ENCODE data around the gene SGCD.

SGCD gene

GRCh38 chr5:156361436-156362109 is 34.6 kb downstream of the SGCD start:
- DNase-seq (ENCODE audit: low read depth) = no peak

GRCh38 chr5:156363861-156364260 is 36.9 kb downstream of the SGCD start:
- DNase-seq (ENCODE audit: low read depth) = no peak

GRCh38 chr5:156366521-156366920 is 39.6 kb downstream of the SGCD start:
- no peak for DNase-seq (ENCODE audit: low read depth)

- no peak for DNase-seq (ENCODE audit: low read depth)
These were observed 40.6 kb downstream of the SGCD start for GRCh38 chr5:156367597-156367996.

GRCh38 chr5:156375895-156376495 is 49.0 kb downstream of the SGCD start:
- DNase-seq (ENCODE audit: low read depth) = no peak

- no peak for DNase-seq (ENCODE audit: low read depth)
These were observed 49.8 kb downstream of the SGCD start for GRCh38 chr5:156376751-156377150.

- DNase-seq (ENCODE audit: low read depth) = no peak
These were observed 51.2 kb downstream of the SGCD start for GRCh38 chr5:156378159-156378558.

- DNase-seq (ENCODE audit: low read depth) = no peak
These were observed 52.2 kb downstream of the SGCD start for GRCh38 chr5:156379206-156379605.

- DNase-seq (ENCODE audit: low read depth) = no peak
These were observed 53.9 kb downstream of the SGCD start for GRCh38 chr5:156380848-156381247.

DNA sequence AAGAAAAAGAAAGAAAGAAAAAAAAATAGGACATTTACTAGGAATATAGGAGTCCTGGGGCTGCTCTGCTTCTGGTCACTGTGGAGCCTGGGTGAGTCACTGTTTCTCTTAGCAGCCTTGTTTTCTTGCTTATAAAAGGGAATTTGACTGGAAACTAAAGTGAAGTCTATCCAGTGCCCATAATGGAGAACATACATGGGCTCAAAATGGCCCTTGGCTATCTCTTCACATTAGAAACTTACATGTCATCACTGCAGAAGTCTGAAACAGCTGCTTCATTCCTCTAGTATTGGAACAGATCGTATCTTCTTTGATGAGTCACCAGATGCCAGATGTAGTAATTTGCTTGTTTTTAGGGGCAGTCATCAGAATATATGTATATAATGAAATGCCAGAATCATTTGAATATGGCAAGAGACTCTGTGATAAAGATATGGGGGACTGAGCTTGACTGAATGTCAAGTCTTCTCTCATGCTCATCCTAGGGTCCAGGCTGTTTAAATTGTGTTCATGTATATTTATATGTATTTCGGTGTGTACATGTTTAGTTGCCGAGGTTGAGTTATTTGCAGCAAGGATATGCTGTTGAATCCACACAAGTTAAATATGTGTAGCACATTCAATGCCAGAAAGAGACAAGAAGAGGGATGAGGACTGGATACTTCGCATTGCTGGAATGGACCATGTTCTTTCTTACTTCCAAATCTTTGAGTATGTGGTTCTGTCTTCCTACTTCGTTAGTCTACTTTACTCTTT is 56.7 kb downstream of the SGCD start:
- DNase-seq (ENCODE audit: low read depth) = no peak

GRCh38 chr5:156385416-156385815 is 58.5 kb downstream of the SGCD start:
- DNase-seq (ENCODE audit: low read depth) = no peak

GRCh38 chr5:156386976-156387375 is 60.0 kb downstream of the SGCD start:
- DNase-seq (ENCODE audit: low read depth) = no peak

DNA sequence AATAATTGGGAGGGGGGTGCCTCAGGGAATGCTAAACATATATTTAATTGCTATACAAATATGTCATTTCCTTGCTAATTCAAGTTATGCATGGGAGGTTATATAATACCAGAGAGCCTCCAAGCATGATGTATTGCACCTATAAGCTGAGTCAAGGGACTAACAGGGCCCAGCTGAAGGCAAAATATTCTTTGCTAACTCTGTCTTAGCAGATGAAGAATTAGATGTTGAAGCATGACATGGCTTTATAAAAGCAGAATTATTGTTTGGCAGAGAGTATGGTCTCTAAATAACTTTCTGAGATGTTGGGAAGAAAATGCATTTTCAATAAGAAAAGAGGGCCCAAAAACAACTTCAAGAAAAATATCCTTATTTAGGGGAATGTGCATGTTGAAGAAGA is 60.4 kb downstream of the SGCD start:
- no peak for DNase-seq (ENCODE audit: low read depth)

GRCh38 chr5:156388233-156388632 is 61.3 kb downstream of the SGCD start:
- DNase-seq (ENCODE audit: low read depth) = no peak

- no peak for DNase-seq (ENCODE audit: low read depth)
These were observed 64.2 kb downstream of the SGCD start for GRCh38 chr5:156391139-156391538.

- no peak for DNase-seq (ENCODE audit: low read depth)
These were observed 67.0 kb downstream of the SGCD start for GRCh38 chr5:156393980-156394379.

DNA sequence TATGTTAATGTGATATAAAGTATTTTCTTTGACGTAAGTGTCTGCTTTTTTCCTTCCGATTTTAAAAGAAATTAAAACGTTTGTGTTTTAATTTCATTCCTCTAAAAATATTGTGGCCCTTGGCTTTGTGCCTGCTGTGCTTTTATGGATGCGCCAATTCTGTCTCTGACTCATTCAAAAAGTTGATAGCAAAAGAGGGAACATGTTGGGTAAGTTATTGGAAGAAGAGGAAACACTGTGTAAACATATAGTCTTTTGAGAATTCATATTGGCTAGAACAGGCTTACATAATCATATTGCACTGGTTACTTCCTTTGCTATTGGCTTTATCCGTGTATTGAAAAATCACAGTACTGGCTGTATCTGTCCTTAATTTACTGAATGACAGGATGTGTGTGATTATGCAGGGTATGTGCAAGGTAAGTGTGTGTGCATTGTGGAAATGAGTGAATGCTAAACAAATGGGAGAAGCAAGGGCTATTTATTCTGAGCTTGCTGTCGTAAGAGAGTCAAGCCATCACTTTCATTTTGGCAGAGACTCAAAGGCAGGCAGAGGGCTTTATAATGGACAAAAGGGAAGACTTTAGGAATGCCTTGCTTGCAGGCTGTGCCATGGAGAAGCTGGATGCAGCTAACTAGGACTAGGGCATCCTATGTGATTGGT is 67.8 kb downstream of the SGCD start:
- DNase-seq (ENCODE audit: low read depth) = no peak

- DNase-seq (ENCODE audit: low read depth) = no peak
These were observed 68.3 kb downstream of the SGCD start for GRCh38 chr5:156395306-156395675.

GRCh38 chr5:156396063-156396829 is 69.3 kb downstream of the SGCD start:
- DNase-seq (ENCODE audit: low read depth) = no peak

- no peak for DNase-seq (ENCODE audit: low read depth)
These were observed 69.8 kb downstream of the SGCD start for GRCh38 chr5:156396830-156397081.

- DNase-seq (ENCODE audit: low read depth) = no peak
These were observed 72.4 kb downstream of the SGCD start for GRCh38 chr5:156399323-156399722.

GRCh38 chr5:156400231-156400986 is 73.4 kb downstream of the SGCD start:
- no peak for DNase-seq (ENCODE audit: low read depth)

Data from T follicular helper cell (primary cell).